CD14-positive monocyte (primary cell): Measurements from ENCODE around the gene SLC1A2. TPM values are rescaled to one million over a fixed set of nuclear protein-coding genes. Genes with fewer than 3 reads are reported as not detected.

Source experiments
- DNase-seq, 3 donors: peaks; one replicate each; pipeline ENCODE4 v3.0.0-alpha.2; 2011 to 2022
- H2AFZ ChIP-seq: 2 replicates; pipeline ENCODE4 v1.6.0; 2012; ENCODE audit warnings: mild to moderate bottlenecking, low read depth, low read length, inconsistent platforms; ENCODE audit not compliant: insufficient read depth, poor library complexity, severe bottlenecking
- H3K27ac ChIP-seq, 2 donors: 1 replicate in 1 of 2; 2 replicates in 1 of 2; pipeline ENCODE4 v1.5.1; 2012 to 2013; ENCODE audit warnings: low read length in 2 of 2, control low read depth in 1 of 2, inconsistent platforms in 1 of 2, low read depth in 1 of 2, mild to moderate bottlenecking in 1 of 2
- H3K27me3 ChIP-seq, 2 donors: one replicate each; pipeline versions ENCODE4 v1.6.0 to v1.6.1; 2011 to 2013; ENCODE audit warnings: low read length in 2 of 2; ENCODE audit not compliant: control insufficient read depth in 2 of 2, insufficient read depth in 2 of 2
- H3K36me3 ChIP-seq, 2 donors: replicated peaks in 1 of 2; 1 replicate in 1 of 2; 2 replicates in 1 of 2; pipeline versions ENCODE4 v1.5.1 to v1.6.1; 2012 to 2013; ENCODE audit warnings: low read length in 2 of 2, control low read depth in 1 of 2, inconsistent platforms in 1 of 2, mild to moderate bottlenecking in 1 of 2; ENCODE audit not compliant: insufficient read depth in 2 of 2, control insufficient read depth in 1 of 2
- H3K4me1 ChIP-seq, 2 donors: 1 replicate in 1 of 2; 2 replicates in 1 of 2; pipeline versions ENCODE4 v1.5.1 to v1.6.1; 2012 to 2013; ENCODE audit warnings: low read length in 2 of 2, control low read depth in 1 of 2, inconsistent platforms in 1 of 2, mild to moderate bottlenecking in 1 of 2, moderate library complexity in 1 of 2; ENCODE audit not compliant: insufficient read depth in 2 of 2, control insufficient read depth in 1 of 2
- H3K4me2 ChIP-seq: replicated peaks from 2 replicates; pipeline ENCODE3; 2012; ENCODE audit warnings: low read length, moderate library complexity, mild to moderate bottlenecking; ENCODE audit not compliant: poor library complexity, severe bottlenecking; ENCODE audit errors: extremely low read depth
- H3K4me3 ChIP-seq, 3 experiments: fragments of 200-600 bp in 1 of 3; sonication (generic) in 1 of 3; replicated peaks in 1 of 3; 1 replicate in 2 of 3; 2 replicates in 1 of 3; pipeline ENCODE4 v1.5.1; 2011 to 2013; ENCODE audit warnings: low read length in 3 of 3, mild to moderate bottlenecking in 3 of 3, control low read depth in 2 of 3, low read depth in 2 of 3, inconsistent platforms in 1 of 3, moderate library complexity in 1 of 3
- H3K79me2 ChIP-seq: 2 replicates; pipeline ENCODE4 v1.6.0; 2012; ENCODE audit warnings: mild to moderate bottlenecking, control low read depth, inconsistent platforms, low read length, moderate library complexity; ENCODE audit not compliant: insufficient read depth
- H3K9ac ChIP-seq: 2 replicates; pipeline ENCODE4 v1.6.0; 2017; ENCODE audit warnings: low read length, mild to moderate bottlenecking; ENCODE audit not compliant: insufficient read depth, poor library complexity, severe bottlenecking
- H3K9me3 ChIP-seq, 2 donors: replicated peaks in 1 of 2; 1 replicate in 1 of 2; 2 replicates in 1 of 2; pipeline versions ENCODE4 v1.5.1 to v1.6.1; 2012 to 2013; ENCODE audit warnings: low read length in 2 of 2, control low read depth in 1 of 2; ENCODE audit not compliant: control insufficient read depth in 1 of 2, insufficient read depth in 1 of 2
- H4K20me1 ChIP-seq: 2 replicates; pipeline ENCODE4 v1.6.0; 2012; ENCODE audit warnings: mild to moderate bottlenecking, low read length, control low read depth, moderate library complexity; ENCODE audit not compliant: insufficient read depth
- H3K27ac Mint-ChIP-seq, 7 donors: one replicate each; pipeline ENCODE4 v1.8.0; 2020; ENCODE audit warnings: mild to moderate bottlenecking in 7 of 7, mixed read lengths in 7 of 7, moderate library complexity in 6 of 7, inconsistent platforms in 2 of 7
- H3K27me3 Mint-ChIP-seq, 3 donors: one replicate each; pipeline ENCODE4 v1.8.0; 2021 to 2022; ENCODE audit warnings: low read depth in 3 of 3, mild to moderate bottlenecking in 3 of 3, mixed read lengths in 3 of 3, moderate library complexity in 3 of 3, inconsistent platforms in 1 of 3
- H3K36me3 Mint-ChIP-seq, 2 donors: one replicate each; pipeline ENCODE4 v1.8.0; 2020; ENCODE audit warnings: mixed read lengths in 2 of 2, inconsistent platforms in 1 of 2, mild to moderate bottlenecking in 1 of 2
- H3K4me1 Mint-ChIP-seq: one replicate; pipeline ENCODE4 v1.8.0; 2020; ENCODE audit warnings: mild to moderate bottlenecking, mixed read lengths
- H3K4me3 Mint-ChIP-seq, 2 donors: one replicate each; pipeline ENCODE4 v1.8.0; 2020; ENCODE audit warnings: mild to moderate bottlenecking in 2 of 2, mixed read lengths in 2 of 2, moderate library complexity in 1 of 2
- H3K9me3 Mint-ChIP-seq, 7 donors: one replicate each; pipeline ENCODE4 v1.8.0; 2020 to 2022; ENCODE audit warnings: mixed read lengths in 7 of 7, mild to moderate bottlenecking in 6 of 7, moderate library complexity in 6 of 7, inconsistent platforms in 2 of 7
- CTCF ChIP-seq: fragments of 200-600 bp; IDR thresholded peaks from one replicate; pipeline ENCODE4 v1.8.0; 2022; ENCODE audit warnings: antibody characterized with exemption, mild to moderate bottlenecking
- WGBS: methylation state at CpG from one replicate; pipeline ENCODE4 v1.1.5; 2013; ENCODE audit warnings: missing lambda C conversion rate; ENCODE audit not compliant: insufficient coverage; 5-methylcytosine and 5-hydroxymethylcytosine counted together
- intact Hi-C, 2 donors: fragments of 100-400 bp; cut with micrococcal nuclease; formaldehyde crosslinking; loops; one replicate each; pipeline versions ENCODE4 v1.15.0 to v1.15.1; 2023
- polyA plus RNA-seq, 3 donors: library from polyadenylated mRNA; depleted of rRNA in 1 of 3; unstranded in 2 of 3; stranded (reverse) in 1 of 3; fragments of 300-500 nt in 2 of 3; fragments of >200 nt in 1 of 3; fragmentation: Illumina TruSeq in 2 of 3; gene quantifications; 1 replicate in 2 of 3; 2 replicates in 1 of 3; pipeline ENCODE4 v1.2.3, GENCODE V29; 2012 to 2021

SLC1A2 gene
- polyA plus RNA-seq, 3 donors = 0.07 TPM; not detected in 2

DNA sequence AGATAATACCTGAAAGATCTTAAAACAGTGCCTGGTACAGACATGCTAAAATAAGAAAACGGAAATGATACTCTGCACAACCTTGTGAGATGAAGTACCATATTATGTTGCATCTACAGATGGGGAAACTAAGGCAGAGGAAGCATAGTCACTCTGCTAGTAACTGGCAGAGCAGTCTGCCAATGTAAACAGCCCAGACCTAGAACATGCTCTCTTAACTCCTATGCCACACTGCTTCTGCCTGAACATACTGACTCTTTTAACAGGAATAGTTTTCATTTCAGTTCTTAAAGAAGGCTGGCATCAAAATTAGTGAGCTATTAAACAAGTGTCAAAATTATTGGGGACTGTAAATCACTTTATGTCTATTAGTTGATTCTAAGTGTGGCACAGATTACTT lies 180.5 kb downstream of the SLC1A2 start:
- no peak for TF ChIP-seq CTCF
- intact Hi-C loops = loop anchor here in 1 of 2 donors (5.0 kb wide), 1 partner anchor 63 kb away; no protein-coding TSS in a partner anchor
- no peaks in the 10 kb centered on the region for H3K9me3 ChIP-seq
- no peak overlapping the region for H2AFZ ChIP-seq
- Mint-ChIP-seq H3K9me3 (peaks cover 0 to 7% (median 1%) of the 10 kb centered on the region in 7 donors), H3K36me3 (peaks cover 0 to 2% of the 10 kb centered on the region in 2 donors), H3K4me1 (peaks cover 45% of the 10 kb centered on the region), H3K27ac (peak overlapping the region in 3 of 7 donors; percentile 11 to 25 (median 15)), H3K4me3 (no peak overlapping the region), H3K27me3 (peaks cover 0 to 3% (median 0%) of the 10 kb centered on the region in 3 donors)
- no peak overlapping the region for H3K9ac ChIP-seq
- H4K20me1 ChIP-seq = no peaks in the 10 kb centered on the region
- no peaks in the 10 kb centered on the region for H3K36me3 ChIP-seq
- H3K4me2 ChIP-seq = no peak overlapping the region
- no peak overlapping the region for H3K4me3 ChIP-seq
- WGBS = 100% methylated on average over 1 of the region's 1 CpG
- H3K79me2 ChIP-seq = no peaks in the 10 kb centered on the region
- no peak overlapping the region for H3K27ac ChIP-seq
- peaks cover 36 to 45% of the 10 kb centered on the region in 2 donors for H3K4me1 ChIP-seq
- DNase-seq = no peak
- no peaks in the 10 kb centered on the region for H3K27me3 ChIP-seq

DNA sequence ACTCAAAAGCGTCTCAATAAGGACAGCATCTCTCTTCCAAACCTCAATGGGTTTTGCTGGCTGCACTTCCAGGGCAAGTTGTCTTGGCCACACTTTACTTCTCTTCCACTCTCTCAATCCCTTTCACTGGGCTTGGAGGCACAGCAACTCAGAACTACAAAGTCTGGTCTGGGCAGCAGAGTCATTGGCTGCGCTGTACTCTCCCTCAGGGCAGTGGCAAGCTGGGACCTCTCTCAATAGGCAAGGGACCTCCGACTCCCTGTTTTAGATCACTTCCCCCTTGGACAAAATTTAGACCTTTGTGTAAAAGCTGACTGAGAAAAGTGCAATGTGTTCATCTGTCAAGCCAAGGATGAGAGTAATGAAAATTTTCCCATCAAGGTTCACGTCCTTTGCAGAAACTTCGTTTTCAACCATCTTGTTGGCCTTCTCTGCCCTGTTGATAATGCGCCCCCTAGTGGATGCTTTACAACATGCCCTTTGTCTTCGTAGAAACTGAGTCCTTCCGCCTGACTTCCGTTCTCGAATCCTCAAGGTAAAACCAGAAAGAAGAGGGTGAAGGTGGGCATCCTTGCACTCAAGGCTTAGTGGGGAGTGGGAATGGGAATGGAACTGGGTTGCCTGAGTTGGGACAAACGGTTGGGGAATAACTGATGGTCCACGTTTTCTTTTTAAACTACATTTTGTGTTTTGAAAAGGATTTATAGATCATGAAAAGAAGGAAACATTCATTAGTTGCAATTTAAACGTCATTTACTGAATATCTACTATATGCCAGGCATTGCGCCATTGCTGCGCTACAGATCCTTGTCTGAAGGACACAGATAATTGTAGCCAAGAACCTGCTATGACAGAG lies 181.3 kb downstream of the SLC1A2 start:
- peak; percentile 47 to 69 (median 66) for DNase-seq
- H3K4me3 Mint-ChIP-seq = no peak overlapping the region
- intact Hi-C loops = loop anchor here in 1 of 2 donors (5.0 kb wide), 1 partner anchor 64 kb away; no protein-coding TSS in a partner anchor
- H2AFZ ChIP-seq = no peak overlapping the region
- peaks cover 0 to 2% of the 10 kb centered on the region in 2 donors for H3K36me3 Mint-ChIP-seq
- no peaks in the 10 kb centered on the region for H3K27me3 ChIP-seq
- H3K27me3 Mint-ChIP-seq = peaks cover 0 to 3% (median 0%) of the 10 kb centered on the region in 3 donors
- H3K36me3 ChIP-seq = no peaks in the 10 kb centered on the region
- peaks cover 48% of the 10 kb centered on the region for H3K4me1 Mint-ChIP-seq
- H3K4me1 ChIP-seq = peaks cover 36 to 45% of the 10 kb centered on the region in 2 donors
- WGBS = 70% methylated on average over 7 of the region's 15 CpGs
- H3K4me2 ChIP-seq = no peak overlapping the region
- H3K9ac ChIP-seq = no peak overlapping the region
- H3K79me2 ChIP-seq = no peaks in the 10 kb centered on the region
- H3K27ac Mint-ChIP-seq = peak overlapping the region in 5 of 7 donors; percentile 7 to 85 (median 70)
- H3K9me3 Mint-ChIP-seq = peaks cover 0 to 7% (median 2%) of the 10 kb centered on the region in 7 donors
- no peak overlapping the region for H3K27ac ChIP-seq
- H4K20me1 ChIP-seq = no peaks in the 10 kb centered on the region
- H3K9me3 ChIP-seq = no peaks in the 10 kb centered on the region
- peak; percentile 87 for TF ChIP-seq CTCF
- H3K4me3 ChIP-seq = no peak overlapping the region
